HG03439 (cell line): Measurements from ENCODE around the gene EEF2K.

Experiments used
- ATAC-seq: cut with Tn5 transposase; IDR thresholded peaks from one replicate; pipeline ENCODE4 v1.9.1; 2021; ENCODE audit warnings: mild to moderate bottlenecking, moderate library complexity; ENCODE audit not compliant: unreplicated experiment

EEF2K gene

DNA sequence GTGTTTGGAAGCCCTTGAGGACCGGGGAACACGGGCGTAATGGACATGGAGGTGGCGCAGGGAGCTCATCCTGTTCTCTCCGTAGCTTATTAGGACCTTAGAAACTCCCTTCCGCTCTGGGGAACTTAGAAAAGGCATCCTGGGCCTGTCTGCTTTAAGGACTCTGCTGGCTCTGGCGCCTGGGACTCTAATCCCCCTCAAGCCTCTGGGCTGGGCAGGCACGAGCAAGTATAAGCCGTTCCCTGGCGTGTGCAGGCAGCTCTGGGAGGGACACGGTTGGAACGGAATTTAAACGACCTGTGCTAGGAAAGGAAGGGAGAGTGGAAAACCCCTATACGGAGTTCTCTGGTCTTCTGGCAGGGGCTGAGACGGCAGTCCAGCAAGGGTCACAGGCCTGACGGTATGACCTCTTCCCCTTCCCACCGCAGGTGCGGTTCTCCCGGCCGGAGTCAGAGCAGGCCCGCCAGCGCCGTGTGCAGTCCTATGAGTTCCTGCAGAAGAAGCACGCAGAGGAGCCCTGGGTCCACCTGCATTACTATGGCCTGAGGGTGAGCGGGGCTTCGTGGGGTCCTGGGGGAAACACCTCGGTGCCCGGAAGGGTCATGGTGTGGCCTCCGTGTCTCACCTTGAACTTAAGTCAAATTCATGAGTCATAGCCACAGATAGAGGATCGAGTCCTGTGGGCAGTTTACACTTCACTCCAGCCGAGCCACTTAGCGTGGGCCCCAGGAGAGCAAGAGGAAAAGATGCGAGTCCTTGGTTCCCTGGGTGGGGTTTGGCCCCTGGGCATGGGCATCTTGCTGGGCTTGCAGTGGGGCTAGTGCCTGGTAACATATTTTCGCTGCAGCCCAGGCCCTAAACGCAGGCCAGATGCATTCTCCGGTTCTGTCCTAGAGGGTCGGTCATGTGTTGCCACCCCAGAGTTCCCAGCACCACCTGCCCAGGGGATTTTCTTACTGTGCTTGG, 108.9 kb downstream of the EEF2K start:
- no peak for ATAC-seq

DNA sequence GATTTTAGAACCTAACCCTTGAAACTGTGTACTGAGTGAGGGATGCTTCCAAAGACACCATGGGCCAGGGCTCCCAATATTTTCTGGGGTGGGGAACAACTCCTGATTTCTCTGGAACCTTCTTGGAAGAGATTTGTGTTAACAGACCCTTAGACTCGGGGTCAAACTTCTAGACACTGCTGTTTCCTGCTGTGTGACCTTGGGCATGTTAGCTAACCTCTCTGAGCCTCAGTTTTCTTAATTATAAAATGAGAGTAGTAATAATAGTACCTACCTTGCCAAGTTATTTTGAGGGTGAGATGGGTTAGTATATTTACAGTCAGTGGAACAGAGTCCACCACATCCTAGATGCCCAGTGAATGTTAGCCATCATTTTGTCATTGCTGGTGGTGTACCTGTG, 109.9 kb downstream of the EEF2K start:
- ATAC-seq: no peak

DNA sequence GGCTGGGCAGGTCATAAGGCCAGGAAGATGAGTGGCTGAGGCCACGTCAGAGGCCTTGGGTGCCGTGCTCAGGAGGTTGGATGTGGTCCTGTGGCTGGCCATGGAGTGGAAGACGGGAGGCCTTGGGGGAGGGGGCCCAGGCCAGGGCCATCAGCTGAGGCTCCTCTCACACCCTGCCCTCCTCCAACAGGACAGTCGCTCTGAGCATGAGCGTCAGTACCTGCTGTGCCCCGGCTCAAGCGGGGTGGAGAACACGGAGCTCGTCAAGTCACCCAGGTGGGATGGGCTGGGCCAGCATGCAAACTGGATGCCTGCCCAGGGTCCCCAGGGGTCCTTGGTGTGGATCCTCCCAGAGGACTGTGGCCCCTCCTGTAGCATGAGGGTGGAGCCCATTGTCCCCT, 110.3 kb downstream of the EEF2K start:
- ATAC-seq: no peak

DNA sequence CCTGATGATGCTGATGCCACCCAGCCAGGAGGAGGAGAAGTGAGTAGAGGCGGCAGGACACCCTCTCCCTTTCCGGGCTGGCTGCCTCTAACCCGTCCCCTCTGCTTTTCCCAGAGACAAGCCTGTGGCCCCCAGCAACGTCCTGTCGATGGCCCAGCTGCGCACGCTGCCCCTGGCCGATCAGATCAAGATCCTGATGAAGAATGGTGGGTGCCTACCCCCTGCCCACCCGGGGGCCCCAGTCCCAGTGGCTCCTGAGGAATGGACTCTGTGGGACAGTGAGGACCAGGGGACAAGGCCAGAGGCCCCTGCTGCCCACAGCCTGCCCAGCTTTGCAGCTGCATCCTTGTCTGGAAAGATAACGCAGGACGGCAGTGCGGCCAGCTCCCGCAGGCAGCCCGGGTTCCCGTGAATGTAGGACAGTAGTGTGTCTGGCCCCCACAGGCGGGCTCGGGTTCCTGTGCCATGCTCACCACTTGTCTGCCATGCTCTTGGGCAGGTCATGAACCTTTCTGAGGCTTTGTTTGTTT, 111.0 kb downstream of the EEF2K start:
- no peak for ATAC-seq

DNA sequence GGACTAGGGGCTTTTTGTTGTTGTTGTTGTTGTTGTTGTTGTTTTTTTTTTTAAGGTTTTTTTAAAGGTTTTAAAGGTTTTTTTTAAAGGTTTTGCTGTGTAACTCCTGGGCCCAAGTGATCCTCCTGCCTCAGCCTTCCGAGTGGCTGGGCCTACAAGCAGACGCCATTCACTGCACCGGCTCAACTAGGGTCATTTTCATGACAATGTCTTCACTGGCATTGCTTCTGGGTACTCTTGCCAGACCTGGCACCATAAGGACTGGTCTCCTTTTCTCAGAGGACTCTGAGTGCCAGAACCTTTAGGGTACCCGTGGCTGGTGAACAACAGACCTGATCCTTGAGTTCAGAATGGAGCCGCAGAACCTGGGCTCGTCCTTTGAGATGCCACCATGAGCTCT, 111.5 kb downstream of the EEF2K start:
- ATAC-seq: no peak

DNA sequence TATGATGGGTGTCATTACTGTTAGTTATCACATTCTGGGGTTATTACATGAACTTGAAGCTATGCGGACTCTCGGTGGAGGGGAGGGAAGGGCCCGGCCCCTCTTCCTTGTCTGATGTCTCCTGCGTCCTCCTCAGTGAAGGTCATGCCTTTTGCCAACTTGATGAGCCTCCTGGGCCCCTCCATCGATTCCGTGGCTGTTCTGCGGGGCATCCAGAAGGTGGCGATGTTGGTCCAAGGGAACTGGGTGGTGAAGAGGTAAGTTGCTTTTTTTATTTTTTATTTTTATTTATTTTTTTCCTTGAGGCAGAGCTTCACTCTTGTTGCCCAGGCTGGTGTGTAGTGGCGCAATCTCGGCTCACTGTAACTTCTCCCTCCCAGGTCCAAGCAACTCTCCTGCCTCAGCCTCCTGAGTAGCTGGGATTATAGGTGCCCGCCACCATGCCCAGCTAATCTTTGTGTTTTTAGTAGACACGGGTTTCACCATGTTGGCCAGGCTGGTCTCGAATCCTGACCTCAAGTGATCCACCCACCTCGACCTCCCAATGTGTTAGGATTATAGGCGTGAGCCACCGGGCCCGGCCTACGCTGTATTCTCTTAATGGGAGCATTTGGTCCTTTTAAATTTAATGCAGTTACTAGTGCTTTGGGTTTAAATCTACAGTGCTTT, 112.7 kb downstream of the EEF2K start:
- no peak for ATAC-seq

DNA sequence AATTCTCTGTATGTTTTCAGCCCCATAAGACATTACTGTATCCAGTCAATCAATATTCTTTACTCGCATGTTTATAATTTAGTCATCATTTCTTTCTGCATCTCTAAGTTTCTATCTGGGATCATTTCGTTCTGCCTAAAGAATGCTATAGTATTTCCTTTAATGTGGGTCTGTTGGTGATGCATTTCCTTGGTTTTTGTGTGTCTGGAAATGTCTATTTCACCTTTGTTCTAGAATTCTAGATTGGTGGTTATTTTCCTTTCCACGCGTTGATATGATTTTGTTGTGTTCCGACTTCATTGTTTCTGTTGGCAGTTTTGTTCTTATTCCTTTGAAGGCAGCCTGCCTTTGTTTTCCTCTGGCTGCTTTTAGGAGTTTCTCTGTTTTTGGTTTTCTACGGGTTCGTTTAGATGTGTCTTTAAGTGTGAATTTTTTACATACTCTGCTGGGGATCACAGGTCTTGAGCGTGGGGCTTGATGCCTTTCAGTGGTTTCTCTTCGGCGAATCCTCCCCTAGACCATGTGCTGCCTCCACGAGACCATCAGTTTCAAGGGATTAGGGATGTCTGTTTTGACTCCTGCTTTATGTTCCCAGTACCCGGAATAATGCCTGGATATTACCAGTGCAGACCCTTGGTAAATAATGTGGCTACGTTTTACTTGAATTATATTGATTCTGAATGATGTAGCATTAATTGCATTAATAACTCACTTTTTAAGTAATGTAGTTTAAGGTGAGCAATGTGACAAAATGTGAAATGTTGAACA, 114.7 kb downstream of the EEF2K start:
- no peak for ATAC-seq

DNA sequence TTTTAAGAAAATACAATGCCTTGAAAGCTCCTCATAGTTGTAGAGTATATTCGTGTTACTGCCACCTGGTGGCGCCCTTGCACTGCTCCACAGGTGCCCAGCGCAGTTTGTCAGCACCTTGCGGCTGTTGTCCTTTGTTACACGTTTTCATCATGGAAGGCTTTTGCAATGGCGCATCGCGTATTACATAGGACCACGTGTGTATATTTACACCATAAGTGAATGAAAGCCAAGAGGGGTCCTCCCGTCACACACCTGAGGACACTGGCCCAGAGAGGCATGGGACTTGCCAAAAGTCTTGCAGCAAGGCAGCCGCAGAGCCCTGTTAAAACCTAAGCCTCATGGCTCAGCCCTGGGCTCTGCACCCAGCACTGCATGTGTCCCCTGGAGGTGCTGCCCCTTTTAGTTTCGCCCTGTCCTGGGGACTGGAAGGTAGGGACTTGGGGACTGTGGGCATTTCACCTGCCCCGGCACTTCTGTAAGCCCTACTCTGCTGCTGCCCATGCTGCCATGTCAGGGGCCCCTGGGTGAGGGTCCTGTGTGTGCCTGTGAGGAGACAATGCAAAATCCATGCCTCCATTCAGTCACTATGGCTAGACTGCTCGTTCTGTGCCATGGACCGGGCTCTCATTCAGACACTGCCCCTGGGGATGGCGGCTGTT, 115.4 kb downstream of the EEF2K start:
- ATAC-seq: no peak

DNA sequence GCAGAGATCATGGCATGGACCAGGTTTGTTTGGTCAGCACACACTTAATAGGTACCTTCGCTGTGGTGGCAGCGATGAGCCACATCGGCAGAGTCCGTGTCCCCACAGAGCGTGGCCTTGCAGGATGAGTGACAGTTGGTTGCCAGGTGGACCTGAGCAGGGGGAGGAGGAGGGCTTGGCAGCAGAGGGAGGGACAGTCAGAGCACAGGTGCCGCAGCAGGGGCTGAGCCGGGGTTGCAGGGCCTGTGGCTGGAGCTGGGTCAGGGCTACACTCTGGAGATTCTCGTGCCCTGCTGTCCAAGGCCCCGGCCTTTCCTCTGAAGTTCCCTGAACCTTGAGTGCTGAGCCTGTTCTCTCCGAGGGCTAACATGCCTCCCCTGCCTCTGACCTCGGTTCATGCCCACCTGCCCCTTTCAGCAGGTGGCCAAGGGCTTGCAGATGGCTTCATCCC, 116.0 kb downstream of the EEF2K start:
- no peak for ATAC-seq

DNA sequence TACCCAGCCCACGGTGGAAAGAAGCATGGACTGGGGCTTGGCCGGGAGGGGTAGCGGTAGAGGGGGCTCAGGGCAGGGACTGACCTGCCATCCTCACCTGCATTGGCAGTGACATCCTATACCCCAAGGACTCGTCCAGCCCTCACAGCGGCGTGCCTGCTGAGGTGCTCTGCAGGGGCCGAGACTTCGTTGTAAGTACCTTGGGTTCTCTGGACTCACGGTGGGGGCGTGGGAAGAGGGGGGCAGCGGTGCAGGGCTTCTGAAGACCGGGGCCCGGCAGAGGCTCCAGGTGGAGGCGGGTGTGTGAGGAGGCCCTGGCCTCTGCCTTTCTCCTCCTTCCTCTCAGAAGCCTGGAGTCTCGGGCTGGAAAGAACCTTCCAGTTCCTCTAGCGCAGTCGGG, 116.7 kb downstream of the EEF2K start:
- no peak for ATAC-seq

DNA sequence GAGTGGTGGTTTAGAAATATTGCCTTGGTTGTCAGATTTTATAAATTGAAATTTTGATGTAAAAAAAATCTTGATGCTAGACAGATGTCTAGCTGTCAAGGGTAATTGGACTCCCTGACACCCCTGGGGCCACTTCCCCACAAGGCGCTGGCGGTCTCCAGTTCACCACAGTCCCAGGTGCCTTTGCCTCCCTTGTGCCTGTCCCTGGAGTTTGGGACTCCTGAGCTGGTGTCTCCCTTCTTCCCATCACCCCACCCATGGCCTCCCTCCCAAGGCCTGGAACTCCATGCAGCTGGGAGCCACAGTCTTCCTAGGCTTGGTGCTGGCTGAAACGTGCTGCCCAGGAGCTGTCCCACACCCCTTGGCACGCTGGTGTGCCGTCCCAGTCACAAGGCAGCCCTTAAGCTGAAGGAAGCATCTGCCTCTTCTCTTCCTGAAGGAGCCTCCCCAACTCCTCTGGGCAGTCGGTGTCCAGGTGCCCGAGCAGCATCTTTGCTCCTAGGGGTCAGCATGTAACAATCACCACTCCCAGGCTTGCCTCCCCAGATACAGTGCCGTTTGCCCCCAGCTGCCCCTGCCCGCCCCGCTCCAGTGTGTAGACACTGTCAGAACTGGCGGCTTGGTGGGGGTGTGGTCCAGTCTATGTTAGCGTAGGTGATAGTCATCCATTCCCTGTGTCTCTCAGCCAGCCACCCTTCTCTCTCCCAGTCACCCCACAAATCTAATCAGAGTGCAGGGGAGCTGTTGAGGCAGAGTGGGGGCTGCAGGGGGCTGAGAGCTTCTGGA, 117.3 kb downstream of the EEF2K start:
- ATAC-seq: no peak

DNA sequence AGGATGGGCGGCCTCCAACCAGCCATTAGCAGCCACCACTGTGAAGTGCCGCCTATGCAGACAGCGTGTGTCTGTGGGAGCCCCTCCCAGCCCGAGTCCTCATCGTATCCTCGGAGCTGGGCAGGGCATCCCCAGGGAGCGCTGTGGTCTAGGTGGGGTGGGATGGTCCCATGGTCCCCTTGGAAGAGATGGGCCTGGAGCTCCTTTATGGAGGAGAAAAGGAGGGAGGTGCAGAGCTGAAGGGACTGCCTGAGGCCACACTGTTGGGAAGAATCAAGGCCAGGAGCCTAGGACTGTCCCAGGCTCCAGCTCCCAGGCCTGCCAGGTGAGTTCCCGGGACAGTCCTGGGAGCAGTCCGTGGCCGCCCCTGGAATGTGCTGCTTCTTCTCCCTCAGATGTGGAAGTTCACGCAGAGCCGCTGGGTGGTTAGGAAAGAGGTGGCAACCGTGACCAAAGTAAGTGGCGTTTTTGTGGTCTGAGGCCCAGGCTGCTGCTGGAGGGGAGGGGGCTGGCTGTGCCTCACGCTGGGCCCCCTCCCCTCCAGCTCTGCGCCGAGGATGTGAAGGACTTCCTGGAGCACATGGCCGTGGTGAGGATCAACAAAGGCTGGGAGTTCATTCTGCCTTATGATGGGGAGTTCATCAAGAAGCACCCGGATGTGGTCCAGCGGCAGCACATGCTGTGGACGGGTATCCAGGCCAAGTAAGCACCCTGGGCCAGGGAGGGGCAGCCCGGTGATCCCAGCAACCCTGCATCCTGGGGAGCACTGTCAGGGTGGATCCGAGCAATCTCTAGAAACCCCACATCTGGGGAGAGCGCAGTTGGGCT, 118.1 kb downstream of the EEF2K start:
- no peak for ATAC-seq

DNA sequence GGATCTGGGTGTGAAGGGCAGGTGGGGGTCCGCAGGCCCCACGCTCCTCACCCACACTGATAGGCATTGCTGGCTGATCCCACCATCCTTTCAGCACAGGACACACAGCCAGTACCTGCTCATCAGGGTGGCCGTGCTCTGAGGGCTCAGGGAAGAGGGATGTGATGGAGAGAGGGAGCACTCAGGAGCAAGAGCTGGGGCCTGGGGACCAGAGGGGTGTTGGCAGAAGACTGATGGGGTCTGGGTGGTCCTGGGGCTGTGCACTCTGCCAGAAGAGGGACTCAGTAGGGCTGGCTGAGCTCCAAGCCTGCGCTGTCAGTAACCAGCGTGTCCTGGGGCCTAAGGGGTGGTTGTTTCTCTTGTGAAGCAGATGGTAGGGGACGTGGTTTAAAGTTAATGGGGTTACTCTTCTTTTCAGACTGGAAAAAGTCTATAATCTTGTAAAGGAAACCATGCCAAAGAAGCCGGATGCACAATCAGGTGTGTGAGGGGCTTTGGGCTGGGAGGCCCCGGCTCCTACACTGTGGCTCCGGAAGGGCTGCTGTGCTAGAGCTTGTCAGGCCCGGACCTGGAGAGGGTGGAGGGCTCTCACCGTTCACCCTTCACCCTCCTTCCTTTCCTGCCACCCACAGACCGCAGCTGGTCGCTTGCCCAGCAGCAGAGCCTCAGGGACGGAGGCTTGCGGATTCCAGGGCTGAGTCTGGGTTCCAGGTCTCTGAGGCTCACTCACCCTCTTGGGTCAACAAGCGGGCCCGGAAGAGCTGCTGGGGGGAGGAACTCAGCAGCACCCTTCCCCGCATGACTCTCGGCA, 118.9 kb downstream of the EEF2K start:
- ATAC-seq: no peak

DNA sequence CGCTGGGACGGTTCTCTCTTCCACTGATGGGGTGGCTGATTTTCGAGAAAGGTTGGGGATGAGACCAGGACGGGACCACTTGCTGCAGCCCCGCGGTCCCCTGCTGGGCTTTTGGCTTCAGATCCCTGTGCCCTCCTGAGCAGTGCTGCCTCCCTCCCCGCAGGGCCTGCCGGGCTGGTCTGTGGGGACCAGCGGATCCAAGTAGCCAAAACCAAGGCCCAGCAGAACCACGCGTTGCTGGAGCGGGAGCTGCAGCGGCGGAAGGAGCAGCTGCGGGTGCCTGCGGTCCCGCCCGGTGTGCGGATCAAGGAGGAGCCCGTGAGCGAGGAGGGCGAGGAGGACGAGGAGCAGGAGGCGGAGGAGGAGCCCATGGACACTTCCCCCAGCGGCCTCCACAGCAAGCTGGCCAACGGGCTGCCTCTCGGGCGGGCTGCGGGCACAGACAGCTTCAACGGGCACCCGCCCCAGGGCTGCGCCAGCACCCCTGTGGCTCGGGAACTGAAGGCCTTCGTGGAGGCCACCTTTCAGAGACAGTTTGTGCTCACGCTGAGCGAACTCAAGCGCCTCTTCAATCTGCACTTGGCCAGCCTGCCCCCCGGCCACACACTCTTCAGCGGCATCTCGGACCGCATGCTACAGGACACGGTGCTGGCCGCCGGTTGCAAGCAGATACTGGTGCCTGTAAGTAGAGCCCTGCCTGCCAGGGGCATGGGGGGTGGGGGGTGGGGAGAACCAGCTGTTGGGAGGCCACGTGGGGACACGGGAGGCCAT, 119.7 kb downstream of the EEF2K start:
- ATAC-seq: no peak

DNA sequence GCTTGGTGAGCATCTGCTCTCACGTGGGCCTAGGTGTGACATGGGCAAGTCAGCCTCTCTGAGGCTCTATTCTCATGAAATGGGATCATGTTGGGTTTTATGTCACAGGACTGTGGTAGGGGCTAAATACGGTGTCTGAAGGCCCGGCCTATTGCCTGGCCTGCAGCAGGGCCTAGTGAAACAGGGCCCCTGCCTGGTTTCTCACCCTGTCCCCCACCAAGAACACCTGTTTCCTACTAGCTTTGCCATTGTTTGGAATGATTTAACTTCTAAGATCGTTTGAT, 120.2 kb downstream of the EEF2K start:
- ATAC-seq: no peak

DNA sequence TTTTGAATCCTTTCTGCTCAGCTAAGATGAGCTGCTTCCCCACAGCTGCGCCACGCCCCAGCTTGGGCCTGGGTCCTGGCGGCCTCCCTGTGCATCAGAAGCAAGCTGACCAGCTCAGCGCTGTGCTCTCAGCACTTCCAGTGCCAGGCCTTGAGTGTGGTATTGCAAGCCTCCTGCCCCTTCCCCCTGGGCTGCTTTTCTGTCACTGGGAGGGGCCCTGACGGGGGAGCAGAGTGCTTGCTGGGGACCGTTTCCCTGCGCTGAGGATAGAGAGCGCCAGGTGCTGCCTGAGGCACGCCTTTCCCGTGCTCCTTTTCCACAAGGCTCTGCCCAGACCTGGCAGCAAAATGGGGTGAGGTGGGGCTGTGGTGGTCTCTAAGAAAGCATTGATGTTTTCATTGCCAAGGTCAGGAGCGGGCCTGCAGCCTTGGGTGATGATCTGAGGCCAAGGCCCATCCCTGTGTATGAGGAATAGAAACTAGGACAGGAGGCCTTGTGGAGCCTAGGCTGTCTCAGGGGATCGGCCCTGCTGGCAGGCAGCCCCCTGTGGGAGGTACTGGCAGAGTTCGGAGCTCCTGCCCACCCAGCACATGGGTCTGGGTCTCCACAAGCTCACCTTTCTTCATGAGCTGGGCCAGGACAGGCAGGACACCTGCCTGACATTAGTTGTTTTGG, 120.8 kb downstream of the EEF2K start:
- ATAC-seq: no peak

DNA sequence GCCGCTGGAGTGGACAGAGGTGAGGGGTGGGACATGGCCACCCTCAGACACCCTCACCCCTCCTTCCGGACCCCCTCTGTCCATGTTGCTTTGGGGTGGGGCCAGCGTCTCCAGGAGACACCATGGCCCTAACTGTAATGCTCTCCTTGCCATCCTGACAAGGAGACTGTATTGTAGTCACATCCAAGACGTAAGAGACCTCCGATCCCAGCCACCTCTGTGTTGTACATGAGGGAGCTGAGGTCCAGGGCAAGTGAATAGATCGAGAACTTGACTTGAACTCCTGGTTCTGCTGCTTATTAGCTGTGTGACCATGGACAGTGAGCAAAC, 121.3 kb downstream of the EEF2K start:
- ATAC-seq: no peak
